ENCODE data around the gene TF.

- TF ChIP-seq CREM (IDR thresholded peaks at IDR 0.05; ENCODE audit: low read depth) (no peak), RELA (IDR thresholded peaks at IDR 0.05; ENCODE audit: borderline replicate concordance, partially characterized antibody) (no peak), CHD2 (IDR thresholded peaks at IDR 0.05; ENCODE audit: borderline replicate concordance, low read depth, low read length) (no peak), CEBPZ (IDR thresholded peaks at IDR 0.05; ENCODE audit: low read depth, low read length) (no peak), CTCF (IDR thresholded peaks at IDR 0.05 in 2 of 3, conservative IDR thresholded peaks at IDR 0.05 in 1 of 3; ENCODE audit: control insufficient read depth in 2 of 3, extremely low read depth in 1 of 3, insufficient read depth in 1 of 3, low read depth in 3 of 3, low read length in 3 of 3) (no peak)
Observed at GRCh38 chr3:133761605-133762484, 15.7 kb downstream of the TF start.

Measured in GM12878 (cell line).